ENCODE measurements around the gene NFIA. TPM values are rescaled to one million over a fixed set of nuclear protein-coding genes. Genes with fewer than 3 reads are reported as not detected.
A peak's percentile ranks its signal among the peaks of the same experiment; 100 is the strongest.

NFIA gene
- total and polyA plus RNA-seq, 12 donors = 11.2 to 117 (median 92.5) TPM

GRCh38 chr1:61370177-61370912 is 288.0 kb downstream of the NFIA start:
- ATAC-seq (peak in 1 of 8 donors; percentile 74), DNase-seq (no peak)
- TF ChIP-seq, protein P1, sequence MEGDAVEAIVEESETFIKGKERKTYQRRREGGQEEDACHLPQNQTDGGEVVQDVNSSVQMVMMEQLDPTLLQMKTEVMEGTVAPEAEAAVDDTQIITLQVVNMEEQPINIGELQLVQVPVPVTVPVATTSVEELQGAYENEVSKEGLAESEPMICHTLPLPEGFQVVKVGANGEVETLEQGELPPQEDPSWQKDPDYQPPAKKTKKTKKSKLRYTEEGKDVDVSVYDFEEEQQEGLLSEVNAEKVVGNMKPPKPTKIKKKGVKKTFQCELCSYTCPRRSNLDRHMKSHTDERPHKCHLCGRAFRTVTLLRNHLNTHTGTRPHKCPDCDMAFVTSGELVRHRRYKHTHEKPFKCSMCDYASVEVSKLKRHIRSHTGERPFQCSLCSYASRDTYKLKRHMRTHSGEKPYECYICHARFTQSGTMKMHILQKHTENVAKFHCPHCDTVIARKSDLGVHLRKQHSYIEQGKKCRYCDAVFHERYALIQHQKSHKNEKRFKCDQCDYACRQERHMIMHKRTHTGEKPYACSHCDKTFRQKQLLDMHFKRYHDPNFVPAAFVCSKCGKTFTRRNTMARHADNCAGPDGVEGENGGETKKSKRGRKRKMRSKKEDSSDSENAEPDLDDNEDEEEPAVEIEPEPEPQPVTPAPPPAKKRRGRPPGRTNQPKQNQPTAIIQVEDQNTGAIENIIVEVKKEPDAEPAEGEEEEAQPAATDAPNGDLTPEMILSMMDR (IDR thresholded peaks at IDR 0.05) = no peak
- intact Hi-C loops (cut with DNase I) = no loop called here
- Histone ChIP-seq H3K9me3 (no peaks in the 10 kb centered on the region), H3K36me3 (peaks cover 0 to 16% (median 4%) of the 10 kb centered on the region in 9 donors), H3K27me3 (no peaks in the 10 kb centered on the region), H3K4me1 (peaks cover 0 to 15% (median 5%) of the 10 kb centered on the region in 9 donors), H3K4me3 (no peak overlapping the region), H3K27ac (peak overlapping the region in 2 of 10 donors; percentile 27 to 32)
- 72 to 76% methylated on average over 10 of the region's 10 CpGs for WGBS, 2 donors

DNA sequence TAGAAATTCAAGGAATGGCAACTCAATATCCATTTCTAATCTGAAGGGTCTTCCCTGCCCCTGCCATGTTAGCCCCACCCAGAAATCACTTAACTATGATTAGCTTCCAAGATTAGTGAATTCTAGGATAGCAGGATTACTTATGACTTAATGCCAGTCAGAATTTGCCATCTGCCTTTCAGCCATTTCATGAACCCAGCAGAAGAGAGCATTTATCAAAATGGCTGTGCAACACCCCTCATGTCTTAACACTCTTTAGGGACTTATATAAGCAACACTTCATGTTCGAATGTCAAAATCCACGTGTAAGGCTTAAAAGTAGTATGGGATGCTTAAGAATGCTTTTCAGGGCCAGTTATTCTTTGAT is 288.5 kb downstream of the NFIA start:
- intact Hi-C loops (cut with DNase I) = no loop called here
- H3K27ac ChIP-seq = no peak overlapping the region

DNA sequence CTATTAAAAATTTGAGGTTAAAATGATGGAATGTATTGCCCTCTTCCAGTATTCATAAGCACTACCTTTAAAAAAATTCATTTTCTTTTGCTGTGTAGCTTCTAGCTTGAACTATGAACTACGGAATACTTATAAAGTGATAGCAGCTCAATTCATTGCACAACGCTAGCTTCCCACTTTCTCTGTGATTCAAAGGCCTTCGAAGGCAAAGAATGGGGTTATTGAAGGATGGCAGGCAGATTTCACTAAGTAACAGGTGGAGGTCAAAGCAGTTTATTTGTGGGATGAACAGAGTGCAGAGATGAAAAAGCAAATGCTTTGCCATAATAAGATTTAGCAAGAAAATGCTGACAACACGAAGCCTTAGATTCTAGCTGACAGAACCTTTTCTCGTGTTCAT is 290.6 kb downstream of the NFIA start:
- intact Hi-C loops (cut with DNase I) = no loop called here
- Histone ChIP-seq H3K36me3 (peaks cover 0 to 16% (median 4%) of the 10 kb centered on the region in 9 donors), H3K9me3 (no peaks in the 10 kb centered on the region), H3K4me1 (peaks cover 0 to 28% (median 7%) of the 10 kb centered on the region in 9 donors), H3K27me3 (no peaks in the 10 kb centered on the region), H3K27ac (no peak overlapping the region), H3K4me3 (no peak overlapping the region)
- ATAC-seq (no peak), DNase-seq (no peak)
- 93% methylated on average over 5 of the region's 5 CpGs for WGBS, 2 donors
- TF ChIP-seq, protein P1 (IDR thresholded peaks at IDR 0.05) = no peak

More for the DNA sequence above, 288.5 kb downstream of the NFIA start:
- whole genome bisulfite sequencing, 2 donors = 75 to 85% methylated on average over 2 of the region's 2 CpGs
- TF ChIP-seq, protein P1 (IDR thresholded peaks at IDR 0.05) = no peak
- DNase-seq (no peak), ATAC-seq (no peak)
- Histone ChIP-seq H3K4me1 (peaks cover 0 to 15% (median 7%) of the 10 kb centered on the region in 9 donors), H3K9me3 (no peaks in the 10 kb centered on the region), H3K27me3 (no peaks in the 10 kb centered on the region), H3K36me3 (peaks cover 0 to 16% (median 4%) of the 10 kb centered on the region in 9 donors), H3K4me3 (no peak overlapping the region)

DNA sequence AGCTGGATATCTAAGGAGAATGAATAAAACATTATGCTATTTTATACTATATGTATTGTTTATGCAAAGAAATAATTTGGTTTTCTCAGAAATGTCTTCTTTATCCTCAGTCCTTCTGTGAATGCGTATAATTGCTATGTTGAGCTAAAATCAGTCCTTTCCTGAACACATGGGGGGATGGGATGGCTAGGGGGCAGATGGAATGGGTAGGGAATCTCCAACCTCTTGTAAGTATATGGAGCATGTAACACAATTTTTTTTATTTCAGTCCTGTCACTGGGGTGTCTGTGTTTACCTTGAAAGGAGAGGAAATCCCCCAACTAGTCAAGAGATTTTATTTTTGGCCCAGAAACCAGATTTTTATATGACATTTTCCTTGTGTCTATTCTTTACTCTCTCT is 291.8 kb downstream of the NFIA start:
- no peak overlapping the region for H3K4me3 ChIP-seq
- H3K36me3 ChIP-seq = peaks cover 0 to 16% (median 4%) of the 10 kb centered on the region in 9 donors
- WGBS, 2 donors = 100% methylated on average over 1 of the region's 1 CpG
- TF ChIP-seq, protein P1 (IDR thresholded peaks at IDR 0.05) = no peak
- no peak overlapping the region for H3K27ac ChIP-seq
- intact Hi-C loops (cut with DNase I) = no loop called here
- no peaks in the 10 kb centered on the region for H3K9me3 ChIP-seq
- ATAC-seq = no peak
- no peaks in the 10 kb centered on the region for H3K27me3 ChIP-seq
- no peak for DNase-seq
- peaks cover 0 to 36% (median 11%) of the 10 kb centered on the region in 9 donors for H3K4me1 ChIP-seq
